Gastrocnemius medialis (tissue), 4 donors: ENCODE results near the gene DNAJC1. TPM values are rescaled to one million over a fixed set of nuclear protein-coding genes. Genes with fewer than 3 reads are reported as not detected.

ENCODE experiments used
- ATAC-seq, 2 donors: fragments of 150-250 bp; one replicate each; pipeline ENCODE4 v1.9.1; 2016
- DNase-seq, 2 donors: peaks; one replicate each; pipeline ENCODE4 v3.0.0-alpha.2; 2019
- H3K27ac ChIP-seq, 4 donors: fragments of 200-600 bp; sonication (generic); 1 replicate in 1 of 4; 2 replicates in 3 of 4; pipeline ENCODE4 v1.5.1; 2016 to 2018; ENCODE audit warnings: mild to moderate bottlenecking in 2 of 4, moderate library complexity in 1 of 4
- H3K27me3 ChIP-seq, 3 donors: fragments of 200-600 bp; sonication (generic) in 2 of 3; 1 replicate in 1 of 3; 2 replicates in 2 of 3; pipeline versions ENCODE4 v1.5.1 to v1.6.0; 2016 to 2019; ENCODE audit warnings: mild to moderate bottlenecking in 1 of 3, moderate library complexity in 1 of 3
- H3K36me3 ChIP-seq, 2 donors: fragments of 200-600 bp; sonication (generic) in 1 of 2; one replicate each; pipeline ENCODE4 v1.5.1; 2017 to 2018
- H3K4me1 ChIP-seq, 2 donors: fragments of 200-600 bp; sonication (generic) in 1 of 2; one replicate each; pipeline ENCODE4 v1.5.1; 2016 to 2017; ENCODE audit warnings: mild to moderate bottlenecking in 2 of 2
- H3K4me3 ChIP-seq, 4 donors: fragments of 200-600 bp; sonication (generic) in 3 of 4; 1 replicate in 1 of 4; 2 replicates in 3 of 4; pipeline ENCODE4 v1.5.1; 2016 to 2019; ENCODE audit warnings: mild to moderate bottlenecking in 2 of 4
- H3K9me3 ChIP-seq, 3 donors: fragments of 200-600 bp; sonication (generic) in 2 of 3; 1 replicate in 1 of 3; 2 replicates in 2 of 3; pipeline ENCODE4 v1.5.1; 2016 to 2019
- POLR2A ChIP-seq, 2 donors: fragments of 450-650 bp; IDR thresholded peaks; one replicate each; pipeline ENCODE4 v1.6.1; 2017; ENCODE audit warnings: antibody characterized with exemption in 2 of 2, mild to moderate bottlenecking in 2 of 2, moderate library complexity in 2 of 2
- in situ Hi-C, 4 donors: fragments of 200-750 bp; cut with MboI; loops; one replicate each; pipeline versions ENCODE4 v1.15.0 to v1.8.0; 2017; ENCODE audit warnings: low sequenced_read_pairs in 4 of 4
- intact Hi-C: fragments of 100-400 bp; cut with DNase I; formaldehyde crosslinking; loops from one replicate; pipeline ENCODE4 v1.15.1; 2023; ENCODE audit warnings: low total_unique reads
- total RNA-seq, 4 donors: library from RNA; depleted of rRNA; stranded (reverse); fragments of >200 nt; gene quantifications; one replicate each; pipeline versions ENCODE4 v1.1.0 to v1.2.3, GENCODE V29; 2016
- TF ChIP-seq, protein P1 (sequence below), 5 experiments: fragments of 450-650 bp in 3 of 5; fragments of 200-600 bp in 2 of 5; sonication (generic) in 2 of 5; IDR thresholded peaks in 4 of 5; conservative IDR thresholded peaks in 1 of 5; 1 replicate in 4 of 5; 2 replicates in 1 of 5; pipeline ENCODE4 v1.5.1; 2016 to 2019; ENCODE audit warnings: antibody characterized with exemption in 5 of 5, mild to moderate bottlenecking in 3 of 5, moderate library complexity in 3 of 5

DNAJC1 gene
- total RNA-seq, 4 donors from 2014 or later = 24.1 to 56.4 (median 35.7) TPM

DNA sequence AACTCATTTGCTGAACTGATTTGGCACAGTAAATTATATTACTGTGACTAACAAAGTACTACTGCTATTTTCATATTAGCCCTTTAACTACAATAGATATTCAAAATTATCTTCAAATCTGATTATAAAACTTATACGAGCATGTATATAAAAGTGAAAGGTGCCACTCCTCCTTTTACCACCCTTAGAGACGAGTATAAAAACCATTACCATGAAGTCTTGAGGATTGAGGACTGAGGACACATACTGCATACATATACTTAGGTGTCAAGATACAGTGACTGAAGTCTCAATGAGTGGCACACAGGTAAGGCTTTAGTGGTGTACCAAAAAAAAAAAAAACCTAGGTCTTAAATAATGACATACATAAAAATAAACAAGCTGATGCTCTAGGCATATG lies 98.6 kb downstream of the DNAJC1 start:
- H3K4me3 ChIP-seq = no peak overlapping the region
- ATAC-seq (no peak), DNase-seq (no peak)
- no peaks in the 10 kb centered on the region for H3K4me1 ChIP-seq
- H3K9me3 ChIP-seq = no peaks in the 10 kb centered on the region
- TF ChIP-seq, protein P1, sequence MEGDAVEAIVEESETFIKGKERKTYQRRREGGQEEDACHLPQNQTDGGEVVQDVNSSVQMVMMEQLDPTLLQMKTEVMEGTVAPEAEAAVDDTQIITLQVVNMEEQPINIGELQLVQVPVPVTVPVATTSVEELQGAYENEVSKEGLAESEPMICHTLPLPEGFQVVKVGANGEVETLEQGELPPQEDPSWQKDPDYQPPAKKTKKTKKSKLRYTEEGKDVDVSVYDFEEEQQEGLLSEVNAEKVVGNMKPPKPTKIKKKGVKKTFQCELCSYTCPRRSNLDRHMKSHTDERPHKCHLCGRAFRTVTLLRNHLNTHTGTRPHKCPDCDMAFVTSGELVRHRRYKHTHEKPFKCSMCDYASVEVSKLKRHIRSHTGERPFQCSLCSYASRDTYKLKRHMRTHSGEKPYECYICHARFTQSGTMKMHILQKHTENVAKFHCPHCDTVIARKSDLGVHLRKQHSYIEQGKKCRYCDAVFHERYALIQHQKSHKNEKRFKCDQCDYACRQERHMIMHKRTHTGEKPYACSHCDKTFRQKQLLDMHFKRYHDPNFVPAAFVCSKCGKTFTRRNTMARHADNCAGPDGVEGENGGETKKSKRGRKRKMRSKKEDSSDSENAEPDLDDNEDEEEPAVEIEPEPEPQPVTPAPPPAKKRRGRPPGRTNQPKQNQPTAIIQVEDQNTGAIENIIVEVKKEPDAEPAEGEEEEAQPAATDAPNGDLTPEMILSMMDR (IDR thresholded peaks at IDR 0.05 in 4 of 5, conservative IDR thresholded peaks at IDR 0.05 in 1 of 5) = no peak
- no peak for TF ChIP-seq POLR2A (IDR thresholded peaks at IDR 0.05)
- in situ Hi-C loops (no loop called here), intact Hi-C loops (no loop called here)
- H3K36me3 ChIP-seq = peaks cover 0 to 8% of the 10 kb centered on the region in 2 donors
- H3K27me3 ChIP-seq = no peaks in the 10 kb centered on the region
- H3K27ac ChIP-seq = no peak overlapping the region

DNA sequence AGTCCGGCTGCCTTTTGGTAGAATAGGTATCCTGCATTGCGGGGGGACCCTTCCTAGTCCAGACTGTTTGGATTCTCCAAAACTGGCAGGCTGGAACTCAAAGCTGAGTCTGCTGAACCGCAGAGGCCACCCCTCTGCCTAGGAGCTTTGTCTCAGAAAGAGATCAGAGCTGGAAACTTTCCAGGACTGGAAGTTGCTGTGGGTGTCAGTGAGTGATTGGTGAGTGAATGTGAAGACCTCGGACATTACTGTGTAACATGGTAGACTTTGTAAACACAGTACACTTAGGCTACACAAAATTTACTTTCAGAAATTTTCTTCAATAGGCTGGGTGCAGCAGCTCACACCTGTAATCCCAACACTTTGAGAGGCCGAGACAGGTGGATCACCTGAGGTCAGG lies 103.8 kb downstream of the DNAJC1 start:
- no peak overlapping the region for H3K4me3 ChIP-seq
- no peak overlapping the region for H3K27ac ChIP-seq
- H3K36me3 ChIP-seq = peaks cover 0 to 8% of the 10 kb centered on the region in 2 donors
- in situ Hi-C loops = no loop called here
- TF ChIP-seq POLR2A (IDR thresholded peaks at IDR 0.05) = no peak
- TF ChIP-seq, protein P1 (IDR thresholded peaks at IDR 0.05 in 4 of 5, conservative IDR thresholded peaks at IDR 0.05 in 1 of 5) = no peak
- no peak for ATAC-seq
- no peaks in the 10 kb centered on the region for H3K27me3 ChIP-seq
- intact Hi-C loops = no loop called here
- H3K4me1 ChIP-seq = no peaks in the 10 kb centered on the region
- no peaks in the 10 kb centered on the region for H3K9me3 ChIP-seq
- DNase-seq = no peak

DNA sequence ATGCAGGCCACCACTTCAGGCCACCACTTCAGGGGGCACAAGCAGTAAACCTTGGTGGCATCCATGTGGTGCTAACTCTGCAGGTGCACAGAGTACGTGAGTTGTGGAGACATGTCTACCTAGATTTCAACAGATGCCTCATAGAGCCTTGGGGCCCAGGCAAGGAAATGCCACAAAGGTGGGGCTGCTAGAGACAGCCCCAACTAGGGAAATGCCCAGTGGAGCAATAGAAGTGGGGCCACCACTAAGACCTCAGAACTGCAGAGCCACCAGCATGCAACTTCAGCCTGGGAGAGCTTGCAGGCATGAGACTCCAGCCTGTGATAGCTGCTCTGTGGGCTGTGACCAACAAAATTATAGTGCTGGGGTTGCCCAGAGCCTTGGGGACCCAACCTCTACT lies 107.6 kb downstream of the DNAJC1 start:
- Histone ChIP-seq H3K36me3 (no peaks in the 10 kb centered on the region), H3K9me3 (no peaks in the 10 kb centered on the region), H3K27me3 (no peaks in the 10 kb centered on the region), H3K27ac (no peak overlapping the region), H3K4me3 (no peak overlapping the region), H3K4me1 (no peaks in the 10 kb centered on the region)
- intact Hi-C loops (no loop called here), in situ Hi-C loops (no loop called here)
- DNase-seq (no peak), ATAC-seq (no peak)
- TF ChIP-seq, protein P1 (IDR thresholded peaks at IDR 0.05 in 4 of 5, conservative IDR thresholded peaks at IDR 0.05 in 1 of 5) = no peak
- no peak for TF ChIP-seq POLR2A (IDR thresholded peaks at IDR 0.05)

DNA sequence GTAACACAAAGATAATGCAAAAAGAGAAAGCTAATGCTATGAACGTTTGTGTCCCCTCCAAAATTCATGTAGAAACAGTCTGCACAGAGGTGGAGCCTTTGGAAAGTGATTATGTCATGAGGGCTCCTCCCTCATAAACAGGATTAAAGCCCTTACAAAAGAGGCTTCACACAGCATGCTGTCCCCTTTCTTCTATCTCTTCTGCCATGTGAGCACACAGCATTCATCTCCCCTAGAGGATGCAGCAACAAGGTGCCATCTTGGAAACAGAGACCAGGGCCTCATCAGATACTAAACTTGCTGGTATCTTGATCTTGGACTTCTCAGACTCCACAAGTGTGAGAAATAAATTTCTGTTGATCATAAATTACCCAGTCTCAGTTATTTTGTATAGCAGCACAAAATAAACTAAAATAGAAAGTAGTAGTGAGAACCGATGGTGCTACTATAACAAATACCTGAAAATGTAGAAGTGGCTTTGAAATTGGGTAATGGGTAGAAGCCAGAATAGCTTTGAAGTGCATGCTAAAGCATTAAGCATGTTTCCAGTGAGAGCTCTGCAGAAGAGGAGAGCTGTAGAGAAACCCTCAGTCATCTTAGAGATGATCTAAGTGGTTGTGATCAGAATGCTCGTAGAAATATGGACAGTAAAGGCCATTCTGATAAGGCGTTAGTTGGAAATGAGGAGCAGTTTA lies 108.7 kb downstream of the DNAJC1 start:
- intact Hi-C loops = no loop called here
- Histone ChIP-seq H3K9me3 (no peaks in the 10 kb centered on the region), H3K36me3 (no peaks in the 10 kb centered on the region), H3K4me1 (no peaks in the 10 kb centered on the region), H3K4me3 (no peak overlapping the region), H3K27ac (no peak overlapping the region), H3K27me3 (no peaks in the 10 kb centered on the region)
- in situ Hi-C loops = no loop called here
- no peak for ATAC-seq
- no peak for DNase-seq
- no peak for TF ChIP-seq POLR2A (IDR thresholded peaks at IDR 0.05)

DNA sequence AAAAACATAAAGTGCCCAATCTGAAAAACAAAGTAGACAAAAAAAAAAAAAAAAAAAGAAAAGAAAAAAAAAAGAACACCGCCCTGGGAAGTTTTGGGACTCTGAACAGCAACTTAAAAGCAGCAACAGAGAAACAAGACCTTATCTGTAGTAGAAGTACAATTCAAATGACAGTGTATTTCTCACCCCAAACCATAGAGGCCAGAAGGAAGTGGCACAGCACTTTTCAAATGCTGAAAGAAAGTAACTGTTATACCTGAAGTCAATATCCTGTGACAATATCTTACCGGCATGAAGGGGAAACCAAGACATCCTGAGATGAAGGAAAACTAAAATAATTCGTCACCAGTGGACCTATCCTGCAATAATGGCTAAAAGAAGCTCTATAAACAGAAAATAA lies 112.1 kb downstream of the DNAJC1 start:
- no peaks in the 10 kb centered on the region for H3K4me1 ChIP-seq
- H3K36me3 ChIP-seq = no peaks in the 10 kb centered on the region
- intact Hi-C loops = no loop called here
- no peak overlapping the region for H3K4me3 ChIP-seq
- in situ Hi-C loops = no loop called here
- H3K27ac ChIP-seq = no peak overlapping the region
- DNase-seq = no peak
- TF ChIP-seq, protein P1 (IDR thresholded peaks at IDR 0.05 in 4 of 5, conservative IDR thresholded peaks at IDR 0.05 in 1 of 5) = no peak
- no peak for ATAC-seq
- no peaks in the 10 kb centered on the region for H3K9me3 ChIP-seq
- no peaks in the 10 kb centered on the region for H3K27me3 ChIP-seq
